Activated T-cell treated with anti-CD3 and anti-CD28 coated beads, Interleukin-2, amount 50 U/mL, for 24 hours (primary cell): ENCODE measurements around the gene NUBPL.

Experiments used
- DNase-seq: peaks from one replicate; pipeline ENCODE4 v3.0.0-alpha.2; 2020
- H3K27ac Mint-ChIP-seq: 2 replicates; pipeline ENCODE4 v1.8.0; 2020; ENCODE audit warnings: mild to moderate bottlenecking, mixed read lengths
- H3K27me3 Mint-ChIP-seq: 2 replicates; pipeline ENCODE4 v1.8.0; 2020; ENCODE audit warnings: mixed read lengths
- H3K36me3 Mint-ChIP-seq: 2 replicates; pipeline ENCODE4 v1.8.0; 2020; ENCODE audit warnings: low read depth, mixed read lengths
- H3K4me1 Mint-ChIP-seq: 2 replicates; pipeline ENCODE4 v1.8.0; 2020; ENCODE audit warnings: low read depth, mixed read lengths
- H3K4me3 Mint-ChIP-seq: 2 replicates; pipeline ENCODE4 v1.8.0; 2020; ENCODE audit warnings: mild to moderate bottlenecking, moderate library complexity, mixed read lengths
- H3K9me3 Mint-ChIP-seq: 2 replicates; pipeline ENCODE4 v1.8.0; 2020; ENCODE audit warnings: mixed read lengths

Gene NUBPL

GRCh38 chr14:31561155-31561846 is at the start of gene NUBPL:
NUBPL (plus strand) TSS chr14:31561404; CDS start chr14:31561440, 36 bp downstream.
- H3K36me3 Mint-ChIP-seq, result peaks cover 27% of the 10 kb centered on the region
- H3K27me3 Mint-ChIP-seq, result peaks cover 11% of the 10 kb centered on the region
- peak within 1 kb of the TSS; percentile 97 for H3K27ac Mint-ChIP-seq
- peak; percentile 98 for DNase-seq
- H3K4me1 Mint-ChIP-seq, result peaks cover 38% of the 10 kb centered on the region
- peak within 1 kb of the TSS; percentile 93 for H3K4me3 Mint-ChIP-seq
- no peaks in the 10 kb centered on the region for H3K9me3 Mint-ChIP-seq

GRCh38 chr14:31527087-31527486 is 34.1 kb upstream of the NUBPL start:
- DNase-seq, result no peak
- Mint-ChIP-seq H3K4me3 (no peak overlapping the region), H3K4me1 (no peaks in the 10 kb centered on the region), H3K36me3 (no peaks in the 10 kb centered on the region), H3K27ac (no peak overlapping the region), H3K9me3 (no peaks in the 10 kb centered on the region), H3K27me3 (peaks cover 8% of the 10 kb centered on the region)

- DNase-seq, result no peak
- Mint-ChIP-seq H3K4me1 (no peaks in the 10 kb centered on the region), H3K4me3 (no peak overlapping the region), H3K27ac (no peak overlapping the region), H3K9me3 (no peaks in the 10 kb centered on the region), H3K36me3 (no peaks in the 10 kb centered on the region), H3K27me3 (peaks cover 8% of the 10 kb centered on the region)
These were observed 33.7 kb upstream of the NUBPL start for GRCh38 chr14:31527546-31527945.

- no peaks in the 10 kb centered on the region for H3K36me3 Mint-ChIP-seq
- H3K27me3 Mint-ChIP-seq, result no peaks in the 10 kb centered on the region
- no peak overlapping the region for H3K4me3 Mint-ChIP-seq
- no peak overlapping the region for H3K27ac Mint-ChIP-seq
- no peaks in the 10 kb centered on the region for H3K9me3 Mint-ChIP-seq
- no peak for DNase-seq
- no peaks in the 10 kb centered on the region for H3K4me1 Mint-ChIP-seq
These were observed 32.2 kb upstream of the NUBPL start for GRCh38 chr14:31529053-31529452.

GRCh38 chr14:31530136-31530535 is 31.1 kb upstream of the NUBPL start:
- no peaks in the 10 kb centered on the region for H3K4me1 Mint-ChIP-seq
- no peak for DNase-seq

GRCh38 chr14:31536201-31536960 is 24.8 kb upstream of the NUBPL start:
- no peak overlapping the region for H3K27ac Mint-ChIP-seq
- H3K9me3 Mint-ChIP-seq, result no peaks in the 10 kb centered on the region
- H3K36me3 Mint-ChIP-seq, result no peaks in the 10 kb centered on the region
- H3K4me3 Mint-ChIP-seq, result no peak overlapping the region
- DNase-seq, result no peak
- H3K27me3 Mint-ChIP-seq, result peaks cover 13% of the 10 kb centered on the region
- H3K4me1 Mint-ChIP-seq, result no peaks in the 10 kb centered on the region

More at GRCh38 chr14:31530136-31530535, 31.1 kb upstream of the NUBPL start:
- Mint-ChIP-seq H3K36me3 (no peaks in the 10 kb centered on the region), H3K27me3 (peaks cover under 1% of the 10 kb centered on the region), H3K4me3 (no peak overlapping the region), H3K27ac (no peak overlapping the region), H3K9me3 (no peaks in the 10 kb centered on the region)

GRCh38 chr14:31541702-31542101 is 19.5 kb upstream of the NUBPL start:
- Mint-ChIP-seq H3K4me3 (no peak overlapping the region), H3K27ac (no peak overlapping the region), H3K4me1 (no peaks in the 10 kb centered on the region), H3K27me3 (peaks cover 9% of the 10 kb centered on the region), H3K36me3 (no peaks in the 10 kb centered on the region), H3K9me3 (no peaks in the 10 kb centered on the region)
- no peak for DNase-seq

- no peaks in the 10 kb centered on the region for H3K36me3 Mint-ChIP-seq
- no peak for DNase-seq
- H3K4me1 Mint-ChIP-seq, result no peaks in the 10 kb centered on the region
- H3K9me3 Mint-ChIP-seq, result no peaks in the 10 kb centered on the region
- no peak overlapping the region for H3K27ac Mint-ChIP-seq
- H3K27me3 Mint-ChIP-seq, result peaks cover 19% of the 10 kb centered on the region
- no peak overlapping the region for H3K4me3 Mint-ChIP-seq
These were observed 17.0 kb upstream of the NUBPL start for GRCh38 chr14:31543969-31544799.

- no peak for DNase-seq
- Mint-ChIP-seq H3K27ac (no peak overlapping the region), H3K9me3 (no peaks in the 10 kb centered on the region), H3K4me1 (no peaks in the 10 kb centered on the region), H3K4me3 (no peak overlapping the region), H3K36me3 (no peaks in the 10 kb centered on the region), H3K27me3 (peaks cover 24% of the 10 kb centered on the region)
These were observed 16.4 kb upstream of the NUBPL start for GRCh38 chr14:31544816-31545215.

- no peaks in the 10 kb centered on the region for H3K4me1 Mint-ChIP-seq
- peaks cover 29% of the 10 kb centered on the region for H3K27me3 Mint-ChIP-seq
- no peak for DNase-seq
- H3K27ac Mint-ChIP-seq, result no peak overlapping the region
- H3K4me3 Mint-ChIP-seq, result no peak overlapping the region
- H3K36me3 Mint-ChIP-seq, result no peaks in the 10 kb centered on the region
- no peaks in the 10 kb centered on the region for H3K9me3 Mint-ChIP-seq
These were observed 15.9 kb upstream of the NUBPL start for GRCh38 chr14:31545328-31545727.

- Mint-ChIP-seq H3K9me3 (no peaks in the 10 kb centered on the region), H3K4me3 (no peak overlapping the region), H3K27me3 (peaks cover 54% of the 10 kb centered on the region), H3K36me3 (no peaks in the 10 kb centered on the region), H3K4me1 (no peaks in the 10 kb centered on the region), H3K27ac (no peak overlapping the region)
- no peak for DNase-seq
These were observed 11.4 kb upstream of the NUBPL start for GRCh38 chr14:31549817-31550216.

GRCh38 chr14:31550589-31550988 is 10.6 kb upstream of the NUBPL start:
- no peaks in the 10 kb centered on the region for H3K4me1 Mint-ChIP-seq
- no peaks in the 10 kb centered on the region for H3K9me3 Mint-ChIP-seq
- H3K36me3 Mint-ChIP-seq, result no peaks in the 10 kb centered on the region
- DNase-seq, result no peak
- peaks cover 58% of the 10 kb centered on the region for H3K27me3 Mint-ChIP-seq
- no peak overlapping the region for H3K4me3 Mint-ChIP-seq
- no peak overlapping the region for H3K27ac Mint-ChIP-seq

GRCh38 chr14:31556191-31556590 is 5.0 kb upstream of the NUBPL start:
- H3K36me3 Mint-ChIP-seq, result peaks cover 2% of the 10 kb centered on the region
- H3K27ac Mint-ChIP-seq, result no peak overlapping the region
- no peaks in the 10 kb centered on the region for H3K9me3 Mint-ChIP-seq
- peaks cover 10% of the 10 kb centered on the region for H3K4me1 Mint-ChIP-seq
- H3K27me3 Mint-ChIP-seq, result peaks cover 38% of the 10 kb centered on the region
- no peak for DNase-seq
- H3K4me3 Mint-ChIP-seq, result no peak overlapping the region

GRCh38 chr14:31559939-31560338 is 1.3 kb upstream of the NUBPL start:
- Mint-ChIP-seq H3K4me1 (peaks cover 37% of the 10 kb centered on the region), H3K27ac (no peak overlapping the region), H3K9me3 (no peaks in the 10 kb centered on the region), H3K36me3 (peaks cover 18% of the 10 kb centered on the region), H3K27me3 (peaks cover 21% of the 10 kb centered on the region), H3K4me3 (no peak overlapping the region)
- DNase-seq, result no peak
